ACC112 (cell line): ENCODE data around the gene TAB3.

ENCODE experiments used
- H2AFZ ChIP-seq: fragments of 200-600 bp; sonication (generic); one replicate; pipeline ENCODE4 v1.6.0; 2017; ENCODE audit warnings: antibody characterized with exemption, low read length; ENCODE audit not compliant: unreplicated experiment
- H3K27ac ChIP-seq: fragments of 200-600 bp; sonication (generic); 2 replicates; pipeline ENCODE4 v1.5.1; 2014; ENCODE audit warnings: low read depth, mild to moderate bottlenecking, antibody characterized with exemption, low read length, moderate library complexity
- H3K27me3 ChIP-seq: fragments of 200-600 bp; sonication (generic); 2 replicates; pipeline ENCODE4 v1.6.1; 2014; ENCODE audit warnings: mild to moderate bottlenecking, antibody characterized with exemption, low read length, moderate library complexity, mixed read lengths; ENCODE audit not compliant: insufficient read depth
- H3K36me3 ChIP-seq: fragments of 200-600 bp; sonication (generic); 2 replicates; pipeline ENCODE4 v1.6.1; 2016; ENCODE audit warnings: mild to moderate bottlenecking, antibody characterized with exemption, low read length, moderate library complexity, mixed read lengths; ENCODE audit not compliant: insufficient read depth
- H3K4me1 ChIP-seq: fragments of 200-600 bp; sonication (generic); one replicate; pipeline ENCODE4 v1.6.1; 2016; ENCODE audit warnings: low read length, mixed read lengths; ENCODE audit not compliant: insufficient read depth, unreplicated experiment, control insufficient read depth
- H3K4me3 ChIP-seq: fragments of 200-600 bp; sonication (generic); 2 replicates; pipeline ENCODE4 v1.5.1; 2014; ENCODE audit warnings: mild to moderate bottlenecking, low read depth, low read length
- H3K79me2 ChIP-seq: fragments of 200-600 bp; sonication (generic); one replicate; pipeline ENCODE4 v1.6.0; 2016; ENCODE audit warnings: low read length; ENCODE audit not compliant: control insufficient read depth, unreplicated experiment, insufficient read depth

Gene TAB3

GRCh38 chrX:30865015-30865414, 24.0 kb downstream of the TAB3 start:
- Histone ChIP-seq H3K36me3 (no peaks in the 10 kb centered on the region), H3K27me3 (no peaks in the 10 kb centered on the region), H3K4me1 (no peaks in the 10 kb centered on the region), H3K4me3 (no peak overlapping the region), H3K27ac (no peak overlapping the region), H3K79me2 (no peaks in the 10 kb centered on the region), H2AFZ (no peak overlapping the region)

GRCh38 chrX:30864383-30864785, 24.7 kb downstream of the TAB3 start:
- no peak overlapping the region for H2AFZ ChIP-seq
- H3K4me1 ChIP-seq = no peaks in the 10 kb centered on the region
- H3K79me2 ChIP-seq = no peaks in the 10 kb centered on the region
- H3K36me3 ChIP-seq = no peaks in the 10 kb centered on the region
- H3K4me3 ChIP-seq = no peak overlapping the region
- H3K27ac ChIP-seq = no peak overlapping the region
- H3K27me3 ChIP-seq = no peaks in the 10 kb centered on the region

GRCh38 chrX:30863974-30864373, 25.1 kb downstream of the TAB3 start:
- H3K4me3 ChIP-seq = no peak overlapping the region
- H3K27me3 ChIP-seq = no peaks in the 10 kb centered on the region
- H3K27ac ChIP-seq = no peak overlapping the region
- no peaks in the 10 kb centered on the region for H3K36me3 ChIP-seq
- H3K79me2 ChIP-seq = no peaks in the 10 kb centered on the region
- no peaks in the 10 kb centered on the region for H3K4me1 ChIP-seq
- no peak overlapping the region for H2AFZ ChIP-seq

- Histone ChIP-seq H3K79me2 (no peaks in the 10 kb centered on the region), H3K27ac (no peak overlapping the region), H2AFZ (no peak overlapping the region), H3K4me1 (no peaks in the 10 kb centered on the region), H3K27me3 (no peaks in the 10 kb centered on the region), H3K36me3 (peaks cover 9% of the 10 kb centered on the region; the same call in 1 of the 2 replicates), H3K4me3 (no peak overlapping the region)
These were observed 31.0 kb downstream of the TAB3 start for GRCh38 chrX:30858098-30858497.

GRCh38 chrX:30851449-30851848, 37.6 kb downstream of the TAB3 start:
- H3K36me3 ChIP-seq = peaks cover 5% of the 10 kb centered on the region; the same call in 1 of the 2 replicates
- H2AFZ ChIP-seq = no peak overlapping the region
- H3K79me2 ChIP-seq = no peaks in the 10 kb centered on the region
- no peak overlapping the region for H3K4me3 ChIP-seq
- no peak overlapping the region for H3K27ac ChIP-seq
- no peaks in the 10 kb centered on the region for H3K4me1 ChIP-seq
- H3K27me3 ChIP-seq = no peaks in the 10 kb centered on the region

GRCh38 chrX:30835373-30835772, 53.7 kb downstream of the TAB3 start:
- Histone ChIP-seq H3K4me3 (no peak overlapping the region), H3K27me3 (no peaks in the 10 kb centered on the region), H3K4me1 (no peaks in the 10 kb centered on the region), H3K27ac (no peak overlapping the region), H3K79me2 (no peaks in the 10 kb centered on the region), H2AFZ (no peak overlapping the region), H3K36me3 (peaks cover 31% of the 10 kb centered on the region)

- no peaks in the 10 kb centered on the region for H3K27me3 ChIP-seq
- H3K36me3 ChIP-seq = peaks cover 21% of the 10 kb centered on the region
- no peak overlapping the region for H3K27ac ChIP-seq
These were observed 55.2 kb downstream of the TAB3 start for GRCh38 chrX:30833896-30834295.

GRCh38 chrX:30831082-30831481, 58.0 kb downstream of the TAB3 start:
- Histone ChIP-seq H3K36me3 (peaks cover 3% of the 10 kb centered on the region; the same call in 1 of the 2 replicates), H2AFZ (no peak overlapping the region), H3K27me3 (no peaks in the 10 kb centered on the region), H3K27ac (no peak overlapping the region), H3K4me1 (no peaks in the 10 kb centered on the region), H3K79me2 (no peaks in the 10 kb centered on the region), H3K4me3 (no peak overlapping the region)

More at GRCh38 chrX:30833896-30834295, 55.2 kb downstream of the TAB3 start:
- Histone ChIP-seq H3K4me1 (no peaks in the 10 kb centered on the region), H3K79me2 (no peaks in the 10 kb centered on the region), H3K4me3 (no peak overlapping the region), H2AFZ (no peak overlapping the region)

- Histone ChIP-seq H2AFZ (no peak overlapping the region), H3K27ac (no peak overlapping the region), H3K79me2 (no peaks in the 10 kb centered on the region), H3K4me1 (no peaks in the 10 kb centered on the region), H3K4me3 (no peak overlapping the region), H3K27me3 (no peaks in the 10 kb centered on the region), H3K36me3 (peaks cover 3% of the 10 kb centered on the region; the same call in 1 of the 2 replicates)
These were observed 58.6 kb downstream of the TAB3 start for GRCh38 chrX:30830326-30830943.

GRCh38 chrX:30824275-30824674, 64.8 kb downstream of the TAB3 start:
- Histone ChIP-seq H3K27me3 (no peaks in the 10 kb centered on the region), H2AFZ (no peak overlapping the region), H3K36me3 (no peaks in the 10 kb centered on the region), H3K4me1 (peaks cover 7% of the 10 kb centered on the region), H3K27ac (no peak overlapping the region), H3K79me2 (no peaks in the 10 kb centered on the region), H3K4me3 (no peak overlapping the region)

GRCh38 chrX:30822764-30823163, 66.3 kb downstream of the TAB3 start:
- peaks cover 7% of the 10 kb centered on the region for H3K4me1 ChIP-seq
- H3K36me3 ChIP-seq = no peaks in the 10 kb centered on the region
- H3K79me2 ChIP-seq = no peaks in the 10 kb centered on the region
- H3K27me3 ChIP-seq = no peaks in the 10 kb centered on the region
- no peak overlapping the region for H3K4me3 ChIP-seq
- no peak overlapping the region for H3K27ac ChIP-seq
- peak overlapping the region; percentile 75 for H2AFZ ChIP-seq
